Measurements from ENCODE around the gene MAPK8. TPM values are rescaled to one million over a fixed set of nuclear protein-coding genes. Genes with fewer than 3 reads are reported as not detected.

MAPK8 gene
- total RNA-seq, 2 donors from 2014 or later = 34.0 to 35.8 TPM

- H3K9me3 ChIP-seq (ENCODE audit: control insufficient read depth, low read length, poor library complexity, severe bottlenecking) = no peaks in the 10 kb centered on the region
- Mint-ChIP-seq H3K4me3 (no peak overlapping the region), H3K27ac (no peak overlapping the region), H3K36me3 (ENCODE audit: low read depth) (peaks cover 5% of the 10 kb centered on the region), H3K27me3 (peaks cover 14% of the 10 kb centered on the region), H3K4me1 (peaks cover 9% of the 10 kb centered on the region)
- ATAC-seq (no peak), DNase-seq (no peak)
These were observed 21.7 kb upstream of the MAPK8 start for GRCh38 chr10:48284811-48285210.

DNA sequence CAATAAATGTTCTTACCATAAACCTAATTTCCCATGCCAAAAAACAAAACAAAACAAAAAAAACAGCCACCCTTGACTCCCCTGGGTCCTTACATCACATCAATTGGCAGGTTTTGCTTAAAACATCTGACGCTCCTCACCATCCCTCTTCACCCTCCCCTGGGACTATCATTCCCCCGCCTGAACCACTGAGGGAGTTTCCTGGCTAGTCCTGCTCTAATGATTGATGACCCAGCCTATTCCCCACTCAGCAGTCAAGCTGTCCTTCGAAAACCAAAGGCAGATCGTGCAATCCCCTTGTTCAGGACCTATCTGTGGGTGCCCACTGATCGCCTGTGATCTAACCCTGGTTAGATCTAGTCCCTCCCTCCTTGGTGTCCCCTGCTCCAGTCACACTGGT, 20.8 kb upstream of the MAPK8 start:
- H3K4me1 Mint-ChIP-seq = peaks cover 11% of the 10 kb centered on the region
- ATAC-seq = no peak
- no peak for DNase-seq
- no peak overlapping the region for H3K4me3 Mint-ChIP-seq
- H3K27me3 Mint-ChIP-seq = peaks cover 19% of the 10 kb centered on the region
- H3K36me3 Mint-ChIP-seq (ENCODE audit: low read depth) = peaks cover 5% of the 10 kb centered on the region
- H3K27ac Mint-ChIP-seq = no peak overlapping the region
- H3K9me3 ChIP-seq (ENCODE audit: control insufficient read depth, low read length, poor library complexity, severe bottlenecking) = no peaks in the 10 kb centered on the region

DNA sequence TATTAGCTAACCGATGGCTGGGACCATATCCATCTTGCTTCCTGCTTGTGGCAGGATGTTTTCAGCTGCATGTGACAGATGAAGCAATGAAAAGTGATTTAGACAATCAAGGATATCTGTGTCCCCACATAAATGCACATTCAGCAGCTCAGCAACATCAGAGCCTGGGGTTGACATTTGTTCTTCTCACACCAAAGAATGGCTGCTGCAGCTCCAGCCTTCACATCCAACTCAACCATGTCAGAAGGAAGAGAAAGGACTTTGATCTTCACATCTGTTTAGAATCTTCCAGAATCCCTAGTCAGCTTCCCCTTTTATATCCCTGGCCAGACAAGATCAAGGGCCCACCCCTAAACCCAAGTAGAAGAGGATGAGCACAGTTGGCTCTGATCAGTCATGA, 20.1 kb upstream of the MAPK8 start:
- ATAC-seq = no peak
- no peaks in the 10 kb centered on the region for H3K9me3 ChIP-seq (ENCODE audit: control insufficient read depth, low read length, poor library complexity, severe bottlenecking)
- Mint-ChIP-seq H3K27ac (no peak overlapping the region), H3K4me3 (no peak overlapping the region), H3K4me1 (peaks cover 11% of the 10 kb centered on the region), H3K36me3 (ENCODE audit: low read depth) (peaks cover 5% of the 10 kb centered on the region), H3K27me3 (peaks cover 21% of the 10 kb centered on the region)
- DNase-seq = no peak

- DNase-seq (no peak), ATAC-seq (no peak)
- Mint-ChIP-seq H3K36me3 (ENCODE audit: low read depth) (peaks cover 5% of the 10 kb centered on the region), H3K27me3 (peaks cover 31% of the 10 kb centered on the region), H3K4me1 (peaks cover 11% of the 10 kb centered on the region), H3K4me3 (no peak overlapping the region), H3K27ac (no peak overlapping the region)
- no peaks in the 10 kb centered on the region for H3K9me3 ChIP-seq (ENCODE audit: control insufficient read depth, low read length, poor library complexity, severe bottlenecking)
These were observed 18.8 kb upstream of the MAPK8 start for GRCh38 chr10:48287417-48288391.

GRCh38 chr10:48288661-48289060, 17.8 kb upstream of the MAPK8 start:
- Mint-ChIP-seq H3K27me3 (peaks cover 31% of the 10 kb centered on the region), H3K36me3 (ENCODE audit: low read depth) (peaks cover 5% of the 10 kb centered on the region), H3K4me3 (no peak overlapping the region)

GRCh38 chr10:48289501-48290238, 16.8 kb upstream of the MAPK8 start:
- Mint-ChIP-seq H3K4me1 (peaks cover 11% of the 10 kb centered on the region), H3K4me3 (no peak overlapping the region), H3K36me3 (ENCODE audit: low read depth) (peaks cover 5% of the 10 kb centered on the region), H3K27me3 (peaks cover 38% of the 10 kb centered on the region), H3K27ac (no peak overlapping the region)
- DNase-seq = peak; percentile 13 to 21 (median 18)
- ATAC-seq = peak; percentile 78
- H3K9me3 ChIP-seq (ENCODE audit: control insufficient read depth, low read length, poor library complexity, severe bottlenecking) = no peaks in the 10 kb centered on the region

More at GRCh38 chr10:48288661-48289060, 17.8 kb upstream of the MAPK8 start:
- H3K4me1 Mint-ChIP-seq = peaks cover 11% of the 10 kb centered on the region
- DNase-seq = no peak
- H3K9me3 ChIP-seq (ENCODE audit: control insufficient read depth, low read length, poor library complexity, severe bottlenecking) = no peaks in the 10 kb centered on the region
- no peak for ATAC-seq
- no peak overlapping the region for H3K27ac Mint-ChIP-seq

GRCh38 chr10:48290286-48290685, 16.2 kb upstream of the MAPK8 start:
- H3K9me3 ChIP-seq (ENCODE audit: control insufficient read depth, low read length, poor library complexity, severe bottlenecking) = no peaks in the 10 kb centered on the region
- H3K4me1 Mint-ChIP-seq = peaks cover 11% of the 10 kb centered on the region
- ATAC-seq = no peak
- peaks cover 2% of the 10 kb centered on the region for H3K36me3 Mint-ChIP-seq (ENCODE audit: low read depth)
- no peak overlapping the region for H3K27ac Mint-ChIP-seq
- DNase-seq = no peak
- peaks cover 38% of the 10 kb centered on the region for H3K27me3 Mint-ChIP-seq
- H3K4me3 Mint-ChIP-seq = no peak overlapping the region

DNA sequence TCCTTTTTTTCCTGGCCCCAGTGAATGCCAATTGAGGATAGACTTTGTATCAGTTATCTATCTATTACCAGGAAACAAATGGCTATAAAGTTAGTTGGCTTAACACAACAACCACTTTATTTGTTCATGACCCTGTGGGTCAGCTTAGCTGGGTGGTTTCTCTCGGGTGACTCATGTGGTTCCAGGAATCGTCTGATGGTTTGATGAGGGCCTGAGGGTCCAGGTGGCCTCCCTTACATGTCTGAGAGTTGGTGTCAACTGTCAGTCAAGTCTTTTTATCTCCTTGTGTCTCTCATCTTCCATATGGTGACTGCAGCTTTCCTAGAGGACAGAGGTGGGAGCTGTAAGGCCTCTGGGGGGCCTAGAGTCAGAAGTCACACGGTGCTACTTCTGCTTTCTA, 15.3 kb upstream of the MAPK8 start:
- H3K4me3 Mint-ChIP-seq = no peak overlapping the region
- H3K36me3 Mint-ChIP-seq (ENCODE audit: low read depth) = no peaks in the 10 kb centered on the region
- DNase-seq (no peak), ATAC-seq (no peak)
- H3K9me3 ChIP-seq (ENCODE audit: control insufficient read depth, low read length, poor library complexity, severe bottlenecking) = no peaks in the 10 kb centered on the region
- peak overlapping the region; percentile 56 for H3K27ac Mint-ChIP-seq
- peaks cover 30% of the 10 kb centered on the region for H3K27me3 Mint-ChIP-seq
- peaks cover 11% of the 10 kb centered on the region for H3K4me1 Mint-ChIP-seq

DNA sequence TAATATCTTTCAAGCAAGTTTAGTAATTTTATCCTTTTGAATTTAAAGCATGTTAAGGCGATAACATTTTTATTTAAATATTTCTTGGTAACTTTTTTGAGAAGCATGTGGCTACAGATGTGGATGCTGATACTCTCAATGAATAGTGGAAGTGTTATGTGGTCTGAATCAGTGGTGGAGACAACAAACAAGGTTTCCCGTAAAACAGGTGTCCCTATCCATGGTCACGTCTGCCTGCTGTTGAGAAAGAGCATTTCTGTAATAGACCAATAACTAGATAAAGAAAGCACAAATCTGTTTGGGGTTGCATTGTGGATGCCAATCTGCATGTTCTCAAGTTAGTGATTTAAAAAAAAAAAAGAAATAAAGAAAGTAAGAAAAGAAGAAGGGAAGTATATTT, 13.9 kb upstream of the MAPK8 start:
- no peak overlapping the region for H3K4me3 Mint-ChIP-seq
- no peak for ATAC-seq

GRCh38 chr10:48294431-48294830, 12.0 kb upstream of the MAPK8 start:
- no peak for ATAC-seq
- H3K9me3 ChIP-seq (ENCODE audit: control insufficient read depth, low read length, poor library complexity, severe bottlenecking) = no peaks in the 10 kb centered on the region
- no peak for DNase-seq
- Mint-ChIP-seq H3K36me3 (ENCODE audit: low read depth) (no peaks in the 10 kb centered on the region), H3K27me3 (peaks cover 32% of the 10 kb centered on the region), H3K27ac (no peak overlapping the region), H3K4me3 (no peak overlapping the region), H3K4me1 (peaks cover 2% of the 10 kb centered on the region)

More for the DNA sequence above, 13.9 kb upstream of the MAPK8 start:
- Mint-ChIP-seq H3K27ac (no peak overlapping the region), H3K27me3 (peaks cover 26% of the 10 kb centered on the region), H3K4me1 (peaks cover 7% of the 10 kb centered on the region), H3K36me3 (ENCODE audit: low read depth) (no peaks in the 10 kb centered on the region)
- no peaks in the 10 kb centered on the region for H3K9me3 ChIP-seq (ENCODE audit: control insufficient read depth, low read length, poor library complexity, severe bottlenecking)
- no peak for DNase-seq

GRCh38 chr10:48296576-48297098, 9.8 kb upstream of the MAPK8 start:
- Mint-ChIP-seq H3K4me3 (no peak overlapping the region), H3K27ac (no peak overlapping the region), H3K36me3 (ENCODE audit: low read depth) (peaks cover 3% of the 10 kb centered on the region), H3K27me3 (peaks cover 28% of the 10 kb centered on the region), H3K4me1 (peaks cover 3% of the 10 kb centered on the region)
- no peak for ATAC-seq
- no peak for DNase-seq
- no peaks in the 10 kb centered on the region for H3K9me3 ChIP-seq (ENCODE audit: control insufficient read depth, low read length, poor library complexity, severe bottlenecking)

DNA sequence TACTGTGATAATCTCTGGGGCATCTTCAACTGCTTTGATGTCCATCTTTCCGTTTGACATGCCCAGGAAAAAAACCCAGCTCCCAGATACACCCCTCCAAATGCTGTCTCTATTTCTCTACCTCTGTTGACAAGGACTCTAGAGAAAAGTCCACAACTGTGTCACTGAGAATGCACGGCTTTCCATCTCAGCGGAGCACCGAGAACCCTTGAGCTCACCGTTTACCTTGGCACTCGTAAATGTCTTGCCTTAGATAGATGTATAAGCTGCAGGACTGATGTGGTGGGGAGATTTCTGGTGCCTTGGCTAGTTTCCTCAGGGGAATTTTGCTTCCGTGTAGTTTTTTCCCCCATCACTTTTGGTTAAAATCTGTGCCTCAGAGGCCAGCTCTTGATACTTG, 7.4 kb upstream of the MAPK8 start:
- DNase-seq (no peak), ATAC-seq (no peak)
- no peak overlapping the region for H3K27ac Mint-ChIP-seq
- peaks cover 4% of the 10 kb centered on the region for H3K36me3 Mint-ChIP-seq (ENCODE audit: low read depth)
- H3K9me3 ChIP-seq (ENCODE audit: control insufficient read depth, low read length, poor library complexity, severe bottlenecking) = no peaks in the 10 kb centered on the region
- H3K4me1 Mint-ChIP-seq = peaks cover 5% of the 10 kb centered on the region
- H3K4me3 Mint-ChIP-seq = no peak overlapping the region
- peaks cover 18% of the 10 kb centered on the region for H3K27me3 Mint-ChIP-seq

- peaks cover 5% of the 10 kb centered on the region for H3K4me1 Mint-ChIP-seq
These were observed 6.8 kb upstream of the MAPK8 start for GRCh38 chr10:48299692-48300091.

More at GRCh38 chr10:48299692-48300091, 6.8 kb upstream of the MAPK8 start:
- Mint-ChIP-seq H3K36me3 (ENCODE audit: low read depth) (peaks cover 4% of the 10 kb centered on the region), H3K27me3 (peaks cover 15% of the 10 kb centered on the region), H3K27ac (no peak overlapping the region), H3K4me3 (no peak overlapping the region)
- H3K9me3 ChIP-seq (ENCODE audit: control insufficient read depth, low read length, poor library complexity, severe bottlenecking) = no peaks in the 10 kb centered on the region
- no peak for ATAC-seq
- DNase-seq = no peak

Measured in T-helper 17 cell (primary cell).